Esophagus muscularis mucosa (tissue), 4 donors: ENCODE measurements around the gene CORO2B. TPM values are rescaled to one million over a fixed set of nuclear protein-coding genes. Genes with fewer than 3 reads are reported as not detected.

Source experiments
- DNase-seq: peaks from one replicate; pipeline ENCODE4 v3.0.0-alpha.2; 2017; ENCODE audit errors: extremely low spot score
- H3K27ac ChIP-seq, 4 donors: fragments of 200-600 bp; sonication (generic); replicated peaks in 1 of 4; 1 replicate in 3 of 4; 2 replicates in 1 of 4; pipeline ENCODE4 v1.5.1; 2016 to 2019; ENCODE audit warnings: mild to moderate bottlenecking in 1 of 4
- H3K27me3 ChIP-seq, 4 donors: fragments of 200-600 bp; sonication (generic); one replicate each; pipeline versions ENCODE4 v1.5.1 to v1.6.0; 2016 to 2019
- H3K36me3 ChIP-seq, 4 donors: fragments of 200-600 bp; sonication (generic); one replicate each; pipeline ENCODE4 v1.5.1; 2016 to 2019
- H3K4me1 ChIP-seq, 4 donors: fragments of 200-600 bp; sonication (generic); one replicate each; pipeline ENCODE4 v1.5.1; 2016 to 2019
- H3K4me3 ChIP-seq, 4 donors: fragments of 200-600 bp; sonication (generic); 1 replicate in 2 of 4; 2 replicates in 2 of 4; pipeline ENCODE4 v1.5.1; 2016 to 2019; ENCODE audit warnings: mild to moderate bottlenecking in 4 of 4, moderate library complexity in 1 of 4
- H3K9me3 ChIP-seq, 4 donors: fragments of 200-600 bp; sonication (generic); 1 replicate in 3 of 4; 2 replicates in 1 of 4; pipeline ENCODE4 v1.5.1; 2016 to 2019
- CTCF ChIP-seq, 3 experiments: fragments of 200-600 bp in 2 of 3; fragments of 450-650 bp in 1 of 3; sonication (generic) in 2 of 3; IDR thresholded peaks; one replicate each; pipeline ENCODE4 v1.5.1; 2017 to 2019; ENCODE audit warnings: antibody characterized with exemption in 3 of 3, mild to moderate bottlenecking in 2 of 3, moderate library complexity in 1 of 3
- EP300 ChIP-seq: sonication (generic); formaldehyde crosslinking; IDR thresholded peaks from one replicate; pipeline ENCODE4 v1.6.1; 2017; ENCODE audit warnings: antibody characterized with exemption
- POLR2A ChIP-seq: fragments of 450-650 bp; IDR thresholded peaks from one replicate; pipeline ENCODE4 v1.6.1; 2017; ENCODE audit warnings: antibody characterized with exemption, moderate library complexity, mild to moderate bottlenecking, low read depth
- POLR2AphosphoS5 ChIP-seq, 2 donors: sonication (generic); formaldehyde crosslinking; IDR thresholded peaks; one replicate each; pipeline ENCODE4 v1.6.1; 2017; ENCODE audit warnings: antibody characterized with exemption in 2 of 2
- WGBS: methylation state at CpG from one replicate; pipeline ENCODE4 v1.1.5; 2018; 5-methylcytosine and 5-hydroxymethylcytosine counted together
- intact Hi-C: fragments of 100-400 bp; cut with DNase I; formaldehyde crosslinking; loops from one replicate; pipeline ENCODE4 v1.15.1; 2023
- total RNA-seq, 4 donors: library from RNA; depleted of rRNA; stranded (reverse); fragments of >200 nt; gene quantifications; one replicate each; pipeline versions ENCODE4 v1.1.0 to v1.2.1, GENCODE V29; 2016

The CORO2B gene
- total RNA-seq, 4 donors from 2014 or later, result 5.8 to 12.2 (median 7.5) TPM

GRCh38 chr15:68618394-68618793 is 39.6 kb downstream of the CORO2B start:
- Histone ChIP-seq H3K4me3 (no peak overlapping the region), H3K36me3 (no peaks in the 10 kb centered on the region), H3K27me3 (peaks cover 0 to 12% (median 0%) of the 10 kb centered on the region in 4 donors), H3K4me1 (peaks cover 12 to 79% (median 45%) of the 10 kb centered on the region in 4 donors), H3K27ac (peak overlapping the region in 3 of 4 donors; percentile 1 to 55 (median 46)), H3K9me3 (no peaks in the 10 kb centered on the region)
- WGBS, result 62% methylated on average over 4 of the region's 4 CpGs
- intact Hi-C loops, result no loop called here
- no peak for DNase-seq
- TF ChIP-seq POLR2AphosphoS5 (IDR thresholded peaks at IDR 0.05) (no peak), EP300 (no peak), POLR2A (no peak), CTCF (IDR thresholded peaks at IDR 0.05) (no peak)

GRCh38 chr15:68618908-68619698 is 40.3 kb downstream of the CORO2B start:
- 86% methylated on average over 4 of the region's 4 CpGs for WGBS
- peaks cover 6 to 78% (median 45%) of the 10 kb centered on the region in 4 donors for H3K4me1 ChIP-seq
- no peak for DNase-seq
- TF ChIP-seq POLR2A (no peak), POLR2AphosphoS5 (IDR thresholded peaks at IDR 0.05) (no peak), CTCF (IDR thresholded peaks at IDR 0.05) (no peak), EP300 (no peak)
- H3K36me3 ChIP-seq, result no peaks in the 10 kb centered on the region
- peak overlapping the region in 2 of 4 donors; percentile 1 to 55 for H3K27ac ChIP-seq
- no peak overlapping the region for H3K4me3 ChIP-seq
- no peaks in the 10 kb centered on the region for H3K9me3 ChIP-seq
- H3K27me3 ChIP-seq, result peaks cover 0 to 16% (median 0%) of the 10 kb centered on the region in 4 donors
- intact Hi-C loops, result no loop called here

DNA sequence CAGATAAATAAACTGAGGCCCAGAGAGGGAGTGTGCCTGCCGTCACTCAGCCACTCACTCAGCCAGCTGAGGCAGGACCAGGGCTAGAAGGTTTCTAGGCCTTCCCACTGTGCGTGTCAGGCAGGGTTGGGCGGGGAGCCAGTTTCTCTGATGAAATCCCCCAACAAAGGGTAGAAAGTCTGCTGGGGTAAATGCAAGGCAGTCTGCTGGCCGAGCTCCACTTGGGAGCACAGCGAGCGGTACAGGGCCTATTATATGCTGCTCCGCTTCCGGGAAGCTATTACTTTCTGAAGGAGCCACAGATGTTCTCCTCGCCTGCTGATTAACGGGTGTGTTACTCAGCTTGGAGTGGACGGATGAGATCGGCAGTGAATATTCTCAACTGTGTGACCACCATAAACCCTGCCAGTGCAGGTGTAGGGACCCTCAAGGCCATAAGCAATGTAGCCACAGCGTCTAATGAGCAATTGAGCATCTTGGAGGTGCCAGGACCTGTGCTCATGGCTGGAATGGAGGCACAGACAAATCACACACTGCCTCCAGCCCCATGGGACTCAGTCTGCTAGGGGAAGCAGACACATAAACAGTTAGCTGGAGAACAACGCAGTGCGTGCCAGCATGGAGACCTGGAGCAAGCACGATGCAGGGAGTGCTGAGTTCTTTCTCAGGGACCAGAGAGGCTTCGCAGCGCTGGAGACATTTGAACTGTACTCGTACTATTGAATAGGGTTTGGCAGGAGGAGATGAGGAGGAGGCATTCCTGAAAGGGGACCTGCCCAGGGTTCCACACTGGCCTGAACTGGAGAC is 42.1 kb downstream of the CORO2B start:
- intact Hi-C loops, result no loop called here
- Histone ChIP-seq H3K27me3 (peaks cover 0 to 20% (median 0%) of the 10 kb centered on the region in 4 donors), H3K4me3 (no peak overlapping the region), H3K4me1 (peaks cover 6 to 72% (median 34%) of the 10 kb centered on the region in 4 donors), H3K9me3 (no peaks in the 10 kb centered on the region), H3K36me3 (no peaks in the 10 kb centered on the region), H3K27ac (peak overlapping the region; percentile 34 to 68 (median 64))
- peak; percentile 95 for DNase-seq
- TF ChIP-seq CTCF (IDR thresholded peaks at IDR 0.05) (no peak), EP300 (no peak), POLR2AphosphoS5 (IDR thresholded peaks at IDR 0.05) (peak; percentile 69 to 74)
- 64% methylated on average over 13 of the region's 19 CpGs for WGBS

DNA sequence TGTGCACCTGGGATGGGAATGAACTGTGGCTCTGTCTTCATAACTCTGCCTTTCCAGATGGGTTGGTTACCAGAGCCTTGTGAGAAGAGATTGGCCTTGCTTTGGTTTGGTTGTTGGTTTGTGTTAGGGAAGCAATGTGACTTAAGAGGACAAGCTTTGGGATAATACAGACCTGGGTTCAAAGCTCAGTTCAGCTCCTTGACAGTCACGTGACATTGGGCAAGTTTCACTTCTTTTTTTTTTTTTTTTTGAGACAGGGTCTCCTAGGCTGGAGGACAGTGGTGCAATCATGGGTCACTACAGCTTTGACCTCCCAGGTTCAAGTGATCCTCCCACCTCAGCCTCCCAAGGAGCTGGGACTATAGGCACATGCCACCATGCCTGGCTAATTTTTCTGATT is 42.7 kb downstream of the CORO2B start:
- Histone ChIP-seq H3K4me3 (no peak overlapping the region), H3K4me1 (peaks cover 6 to 71% (median 35%) of the 10 kb centered on the region in 4 donors), H3K9me3 (no peaks in the 10 kb centered on the region), H3K27ac (peak overlapping the region; percentile 34 to 68 (median 64)), H3K27me3 (peaks cover 0 to 26% (median 0%) of the 10 kb centered on the region in 4 donors), H3K36me3 (no peaks in the 10 kb centered on the region)
- intact Hi-C loops, result no loop called here
- DNase-seq, result no peak
- WGBS, result 80% methylated on average over 1 of the region's 1 CpG
- TF ChIP-seq POLR2A, result no peak
- TF ChIP-seq POLR2AphosphoS5 (IDR thresholded peaks at IDR 0.05), result no peak
- no peak for TF ChIP-seq CTCF (IDR thresholded peaks at IDR 0.05)
- no peak for TF ChIP-seq EP300
